OCI-LY1 (cell line): ENCODE measurements around the gene CDC42.

ENCODE experiments used
- EZH2 ChIP-seq: fragments of 200-600 bp; sonication (generic), shearing (Covaris generic); IDR thresholded peaks from 2 replicates; pipeline ENCODE4 v1.8.0; 2017; ENCODE audit warnings: borderline replicate concordance, mixed run types, mild to moderate bottlenecking, antibody characterized with exemption, low read length, moderate library complexity, mixed read lengths
- TF ChIP-seq, protein P1 (sequence below): fragments of 200-600 bp; sonication (generic), shearing (Covaris generic); IDR thresholded peaks from 2 replicates; pipeline ENCODE4 v1.5.1; 2017; ENCODE audit warnings: mild to moderate bottlenecking, antibody characterized with exemption, low read length, moderate library complexity, mixed read lengths

- TF ChIP-seq, protein P1, sequence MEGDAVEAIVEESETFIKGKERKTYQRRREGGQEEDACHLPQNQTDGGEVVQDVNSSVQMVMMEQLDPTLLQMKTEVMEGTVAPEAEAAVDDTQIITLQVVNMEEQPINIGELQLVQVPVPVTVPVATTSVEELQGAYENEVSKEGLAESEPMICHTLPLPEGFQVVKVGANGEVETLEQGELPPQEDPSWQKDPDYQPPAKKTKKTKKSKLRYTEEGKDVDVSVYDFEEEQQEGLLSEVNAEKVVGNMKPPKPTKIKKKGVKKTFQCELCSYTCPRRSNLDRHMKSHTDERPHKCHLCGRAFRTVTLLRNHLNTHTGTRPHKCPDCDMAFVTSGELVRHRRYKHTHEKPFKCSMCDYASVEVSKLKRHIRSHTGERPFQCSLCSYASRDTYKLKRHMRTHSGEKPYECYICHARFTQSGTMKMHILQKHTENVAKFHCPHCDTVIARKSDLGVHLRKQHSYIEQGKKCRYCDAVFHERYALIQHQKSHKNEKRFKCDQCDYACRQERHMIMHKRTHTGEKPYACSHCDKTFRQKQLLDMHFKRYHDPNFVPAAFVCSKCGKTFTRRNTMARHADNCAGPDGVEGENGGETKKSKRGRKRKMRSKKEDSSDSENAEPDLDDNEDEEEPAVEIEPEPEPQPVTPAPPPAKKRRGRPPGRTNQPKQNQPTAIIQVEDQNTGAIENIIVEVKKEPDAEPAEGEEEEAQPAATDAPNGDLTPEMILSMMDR = no peak
- TF ChIP-seq EZH2 = no peak
These were observed 15.0 kb upstream of the CDC42 start for GRCh38 chr1:22037520-22037919.
